Vagina (tissue), 2 donors: ENCODE measurements around the gene PDE9A.

Source experiments
- CTCF ChIP-seq, 3 experiments: fragments of 450-650 bp in 2 of 3; fragments of 200-600 bp in 1 of 3; sonication (generic) in 1 of 3; IDR thresholded peaks; one replicate each; pipeline ENCODE4 v1.5.1; 2017 to 2019; ENCODE audit warnings: antibody characterized with exemption in 3 of 3, mild to moderate bottlenecking in 2 of 3, moderate library complexity in 2 of 3
- POLR2AphosphoS5 ChIP-seq, 2 donors: sonication (generic); formaldehyde crosslinking; IDR thresholded peaks; one replicate each; pipeline ENCODE4 v1.9.0; 2017; ENCODE audit warnings: antibody characterized with exemption in 2 of 2, mild to moderate bottlenecking in 2 of 2, low read depth in 1 of 2; ENCODE audit not compliant: insufficient read depth in 1 of 2

GRCh38 chr21:42737951-42738590 is 84.7 kb downstream of the PDE9A start:
- TF ChIP-seq POLR2AphosphoS5 (IDR thresholded peaks at IDR 0.05; ENCODE audit: insufficient read depth in 1 of 2, low read depth in 1 of 2) (peak in 1 of 2 donors; percentile 50), CTCF (IDR thresholded peaks at IDR 0.05) (no peak)
